ENCODE measurements around the gene MAFB.

Gene MAFB

GRCh38 chr20:40681165-40681564, 7.9 kb downstream of the MAFB start:
- DNase-seq (ENCODE audit: low read depth), result no peak

DNA sequence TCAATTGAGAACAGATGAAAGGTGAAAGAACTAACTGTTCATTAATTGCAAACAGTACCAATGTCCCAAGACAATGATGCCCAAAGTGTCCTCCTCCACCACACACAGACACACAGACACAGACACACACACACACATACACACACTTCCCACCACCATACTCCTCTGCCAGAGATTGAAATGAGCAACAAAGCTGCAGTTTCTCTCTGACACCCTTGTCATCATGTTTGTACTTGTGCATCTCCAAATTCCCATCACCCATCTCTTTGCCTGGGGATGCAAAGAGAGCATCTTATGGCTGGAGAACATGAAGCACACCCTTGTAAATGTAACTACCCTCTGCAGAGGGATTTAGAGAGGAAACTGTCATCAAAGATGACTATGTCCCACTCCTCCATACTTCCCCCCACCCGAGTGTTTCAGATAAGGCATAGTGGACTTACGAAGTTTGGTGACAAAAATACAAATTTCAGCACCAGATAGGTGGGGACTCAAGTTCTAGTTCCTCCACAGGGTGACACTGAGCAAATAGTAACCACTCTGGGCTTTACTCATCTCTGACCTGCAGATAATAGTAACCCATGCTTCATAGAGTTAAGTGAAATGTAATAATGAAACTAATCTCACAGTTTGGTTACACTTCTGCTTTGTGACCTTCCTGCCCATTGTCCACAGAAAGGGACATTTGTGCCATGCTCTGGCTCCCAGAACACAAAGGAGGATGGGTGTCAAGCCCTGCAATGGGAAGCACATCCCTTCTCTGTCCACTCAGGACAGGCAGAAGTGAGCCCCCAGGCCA, 8.7 kb downstream of the MAFB start:
- no peak for DNase-seq (ENCODE audit: low read depth)

- DNase-seq (ENCODE audit: low read depth), result no peak
Observed at GRCh38 chr20:40679184-40679583, 9.9 kb downstream of the MAFB start.

DNA sequence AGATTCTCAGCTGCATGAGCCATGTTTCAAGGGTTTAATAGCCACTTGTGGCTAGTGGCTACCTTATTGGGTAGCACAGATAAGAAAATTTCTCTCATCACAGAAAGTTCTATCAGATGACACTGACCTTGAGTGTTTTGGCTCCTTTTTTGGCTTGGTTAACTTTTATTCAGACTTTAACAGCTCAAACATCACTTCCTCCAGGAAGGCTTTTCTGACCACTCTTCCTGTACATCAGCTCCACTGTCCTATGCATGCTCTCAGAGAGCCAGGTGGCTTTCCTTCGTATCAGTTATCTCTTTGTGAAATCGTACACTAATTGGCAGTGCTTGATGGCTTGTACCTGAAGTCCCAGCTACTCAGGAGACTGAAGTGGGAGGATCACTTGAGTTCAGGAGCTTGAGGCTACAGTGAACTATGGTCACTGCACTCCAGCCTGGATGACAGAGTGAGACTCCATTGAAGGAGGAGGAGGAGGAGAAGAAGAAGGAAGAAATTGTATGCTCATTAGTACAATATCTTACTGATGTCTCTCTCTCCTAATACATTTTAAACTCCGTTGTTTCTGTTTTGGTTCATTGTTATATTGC, 10.7 kb downstream of the MAFB start:
- no peak for DNase-seq (ENCODE audit: low read depth)

GRCh38 chr20:40677343-40677924, 11.6 kb downstream of the MAFB start:
- DNase-seq (ENCODE audit: low read depth), result no peak

GRCh38 chr20:40676491-40677269, 12.4 kb downstream of the MAFB start:
- DNase-seq (ENCODE audit: low read depth), result no peak

- no peak for DNase-seq (ENCODE audit: low read depth)
Observed at GRCh38 chr20:40675599-40676221, 13.3 kb downstream of the MAFB start.

DNA sequence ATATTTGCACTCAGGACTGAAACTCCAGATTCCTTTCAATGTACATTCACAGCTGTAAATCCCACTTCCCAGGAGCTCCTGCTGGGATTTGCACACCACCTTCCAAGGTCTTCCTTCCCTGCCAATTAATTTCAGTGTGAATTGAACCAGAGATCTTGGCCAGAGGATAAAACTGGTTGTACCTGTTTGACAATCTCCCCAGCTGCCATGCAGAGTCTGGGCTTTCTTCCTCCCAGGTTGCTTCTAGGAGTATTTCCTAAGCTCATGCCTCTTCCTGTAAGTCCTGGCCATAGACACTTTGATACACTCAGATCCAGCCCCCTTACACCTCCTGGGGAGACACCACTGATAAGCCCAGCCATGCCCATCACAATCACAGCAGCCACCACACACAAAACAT, 15.6 kb downstream of the MAFB start:
- DNase-seq (ENCODE audit: low read depth), result no peak

- DNase-seq (ENCODE audit: low read depth), result no peak
Observed at GRCh38 chr20:40672095-40672494, 16.9 kb downstream of the MAFB start.

- no peak for DNase-seq (ENCODE audit: low read depth)
Observed at GRCh38 chr20:40670253-40670652, 18.8 kb downstream of the MAFB start.

DNA sequence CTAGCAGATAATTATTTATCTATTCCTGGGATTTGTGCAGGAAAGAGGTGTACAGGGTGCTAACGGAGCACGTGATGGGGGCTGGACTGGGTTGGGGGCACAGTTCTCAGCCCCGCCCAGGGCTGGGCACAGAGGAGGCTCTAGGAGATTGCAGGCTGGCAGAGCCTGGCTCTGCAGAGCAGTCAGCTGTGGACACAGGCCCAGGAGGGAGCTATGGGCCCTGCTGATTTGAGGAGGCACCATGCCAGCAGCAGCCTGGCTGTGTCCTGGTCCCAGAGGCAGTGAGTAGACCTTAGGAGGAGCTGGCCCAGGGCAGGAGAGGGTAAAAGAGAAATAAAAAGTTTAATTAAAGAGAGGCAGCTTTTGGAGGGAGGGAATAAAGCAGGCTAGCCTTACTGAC, 19.3 kb downstream of the MAFB start:
- no peak for DNase-seq (ENCODE audit: low read depth)

DNA sequence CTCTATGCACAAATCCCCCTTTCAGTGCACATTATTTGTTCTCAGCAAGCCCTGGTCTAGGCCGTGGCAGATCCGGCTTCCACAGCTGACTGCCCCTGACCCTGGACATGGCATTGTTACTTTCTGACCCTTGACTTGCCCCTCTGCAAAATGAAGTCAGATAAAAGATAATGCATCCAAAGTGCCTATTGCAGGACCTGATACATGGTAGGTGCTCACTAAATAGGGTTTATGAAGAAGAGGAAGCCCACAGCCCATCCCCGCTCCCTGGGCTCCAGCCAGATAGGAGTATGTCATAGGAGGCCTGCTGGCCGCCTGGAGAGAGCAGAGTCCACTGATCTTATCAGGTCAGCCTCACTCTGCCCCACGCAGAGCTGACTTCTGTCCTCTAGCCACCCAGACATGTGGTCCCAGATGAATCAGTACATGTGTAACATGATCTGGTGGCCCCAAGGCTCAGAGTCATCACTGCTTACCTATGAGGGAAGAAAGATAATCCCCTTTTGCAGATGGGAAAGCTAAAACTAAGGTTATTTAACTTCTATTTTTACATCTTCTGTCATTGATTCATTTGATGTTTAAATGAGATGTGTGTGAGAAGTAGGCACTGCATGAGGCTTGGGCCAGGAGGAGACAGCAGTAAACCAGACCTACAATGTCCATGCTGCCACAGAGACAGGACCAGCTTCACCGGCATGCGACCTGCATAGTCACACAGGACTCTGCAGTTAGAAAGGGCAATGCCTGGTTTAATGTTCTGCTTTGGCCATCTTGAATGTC, 20.4 kb downstream of the MAFB start:
- no peak for DNase-seq (ENCODE audit: low read depth)

- no peak for DNase-seq (ENCODE audit: low read depth)
Observed at GRCh38 chr20:40667503-40667902, 21.5 kb downstream of the MAFB start.

GRCh38 chr20:40666336-40666735, 22.7 kb downstream of the MAFB start:
- no peak for DNase-seq (ENCODE audit: low read depth)

- no peak for DNase-seq (ENCODE audit: low read depth)
Observed at GRCh38 chr20:40664891-40665290, 24.1 kb downstream of the MAFB start.

GRCh38 chr20:40663991-40664880, 24.8 kb downstream of the MAFB start:
- DNase-seq (ENCODE audit: low read depth), result no peak

- no peak for DNase-seq (ENCODE audit: low read depth)
Observed at GRCh38 chr20:40663304-40663790, 25.7 kb downstream of the MAFB start.

GRCh38 chr20:40659567-40659966, 29.5 kb downstream of the MAFB start:
- DNase-seq (ENCODE audit: low read depth), result no peak

- no peak for DNase-seq (ENCODE audit: low read depth)
Observed at GRCh38 chr20:40658509-40658908, 30.5 kb downstream of the MAFB start.

DNA sequence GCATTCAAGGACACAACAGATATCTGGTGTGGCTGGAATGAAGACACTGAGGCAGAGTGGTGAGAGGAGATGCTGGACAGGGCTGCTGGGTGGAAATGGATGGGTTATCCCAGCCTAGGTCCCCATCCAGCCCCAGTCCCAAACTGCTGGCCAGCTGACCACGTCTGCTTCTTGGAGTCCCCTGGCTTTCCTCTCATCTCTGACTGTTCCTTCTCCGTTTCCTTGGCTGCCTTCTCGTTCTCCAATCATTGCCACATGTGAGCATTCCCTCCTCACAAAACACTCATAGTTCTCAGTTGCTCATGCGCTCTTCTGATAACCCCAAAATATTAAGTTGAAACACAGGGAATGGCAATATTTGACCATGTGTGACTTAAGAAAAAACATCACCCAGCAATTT, 31.5 kb downstream of the MAFB start:
- no peak for DNase-seq (ENCODE audit: low read depth)
